HEK293 (cell line): ENCODE results near the gene FOXE3.

Experiments used
- CTCF ChIA-PET: fragments of 350-600 bp; formaldehyde crosslinking; extraction: SDS; loops from one replicate; lab custom pipeline; 2021; ENCODE audit warnings: antibody characterized with exemption; lab: Yijun Ruan, JAX
- POLR2A ChIA-PET: fragments of 300-600 bp; formaldehyde crosslinking; extraction: SDS; loops from one replicate; lab custom pipeline; 2020; ENCODE audit warnings: antibody characterized with exemption, inconsistent platforms; lab: Yijun Ruan, JAX
- H3K27ac ChIP-seq: fragments of 200-500 bp; sonication (Bioruptor generic); 2 replicates; pipeline ENCODE4 v1.5.1; 2014; ENCODE audit warnings: low read depth, low read length, control low read depth, inconsistent platforms; ENCODE audit errors: extremely low read depth
- H3K36me3 ChIP-seq, 2 experiments: fragments of 200-500 bp in 1 of 2; sonication (Bioruptor generic) in 1 of 2; 1 replicate in 1 of 2; 2 replicates in 1 of 2; pipeline ENCODE4 v1.5.1; 2014 to 2017; ENCODE audit warnings: inconsistent platforms in 2 of 2, low read length in 2 of 2; ENCODE audit not compliant: control insufficient read depth in 2 of 2, insufficient read depth in 1 of 2
- H3K4me1 ChIP-seq: fragments of 200-500 bp; sonication (Bioruptor generic); 2 replicates; pipeline ENCODE4 v1.5.1; 2014; ENCODE audit warnings: mild to moderate bottlenecking, low read length, inconsistent platforms; ENCODE audit not compliant: control insufficient read depth, insufficient read depth
- H3K4me3 ChIP-seq: 2 replicates; pipeline ENCODE4 v1.5.1; 2011; ENCODE audit warnings: low read depth, mild to moderate bottlenecking, control low read depth, low read length, moderate library complexity
- H3K9me3 ChIP-seq: fragments of 200-500 bp; sonication (Bioruptor generic); 2 replicates; pipeline ENCODE4 v1.5.1; 2014; ENCODE audit warnings: low read depth, low read length, inconsistent platforms; ENCODE audit not compliant: control insufficient read depth, insufficient read depth
- HOXC10 ChIP-seq: sonication (generic); formaldehyde crosslinking; IDR thresholded peaks from 2 replicates; pipeline ENCODE4 v1.8.1; 2023; ENCODE audit warnings: mild to moderate bottlenecking, missing genetic modification reagents
- OVOL3 ChIP-seq: fragments of 450-650 bp; formaldehyde crosslinking; IDR thresholded peaks from 2 replicates; pipeline ENCODE4 v1.5.1; 2016; ENCODE audit warnings: missing biosample characterization, missing genetic modification characterization
- PRDM2 ChIP-seq: fragments of 450-650 bp; formaldehyde crosslinking; IDR thresholded peaks from 2 replicates; pipeline ENCODE4 v1.5.1; 2016; ENCODE audit warnings: missing biosample characterization, missing genetic modification characterization, borderline replicate concordance
- ZBTB44 ChIP-seq: fragments of 450-650 bp; IDR thresholded peaks from 2 replicates; pipeline ENCODE4 v1.5.1; 2018; ENCODE audit warnings: missing biosample characterization, mild to moderate bottlenecking, missing genetic modification characterization
- ZFP41 ChIP-seq: fragments of 450-650 bp; formaldehyde crosslinking; IDR thresholded peaks from 2 replicates; pipeline ENCODE4 v1.5.1; 2016; ENCODE audit warnings: missing biosample characterization, missing genetic modification characterization, borderline replicate concordance
- ZNF132 ChIP-seq: fragments of 450-650 bp; formaldehyde crosslinking; IDR thresholded peaks from 2 replicates; pipeline ENCODE4 v1.5.1; 2017; ENCODE audit warnings: missing biosample characterization, missing genetic modification characterization, borderline replicate concordance
- ZNF140 ChIP-seq: fragments of 450-650 bp; formaldehyde crosslinking; IDR thresholded peaks from 2 replicates; pipeline ENCODE4 v1.5.1; 2016; ENCODE audit warnings: missing biosample characterization, missing genetic modification characterization
- ZNF221 ChIP-seq: fragments of 450-650 bp; formaldehyde crosslinking; IDR thresholded peaks from 2 replicates; pipeline ENCODE4 v1.5.1; 2017; ENCODE audit warnings: missing biosample characterization, missing genetic modification characterization, borderline replicate concordance
- ZNF24 ChIP-seq: fragments of 450-650 bp; formaldehyde crosslinking; IDR thresholded peaks from 2 replicates; pipeline ENCODE4 v1.5.1; 2016; ENCODE audit warnings: missing biosample characterization, missing genetic modification characterization
- ZNF354C ChIP-seq: fragments of 450-650 bp; formaldehyde crosslinking; IDR thresholded peaks from 2 replicates; pipeline ENCODE4 v1.5.1; 2016; ENCODE audit warnings: missing biosample characterization, missing genetic modification characterization, low read depth, borderline replicate concordance
- ZNF510 ChIP-seq: fragments of 450-650 bp; formaldehyde crosslinking; IDR thresholded peaks from 2 replicates; pipeline ENCODE4 v1.5.1; 2018; ENCODE audit warnings: mild to moderate bottlenecking, missing genetic modification characterization, missing biosample characterization; ENCODE audit not compliant: insufficient replicate concordance
- ZNF548 ChIP-seq: fragments of 450-650 bp; formaldehyde crosslinking; IDR thresholded peaks from 2 replicates; pipeline ENCODE4 v1.5.1; 2016; ENCODE audit warnings: missing biosample characterization, missing genetic modification characterization
- ZNF585B ChIP-seq: fragments of 450-650 bp; formaldehyde crosslinking; IDR thresholded peaks from 2 replicates; pipeline ENCODE4 v1.5.1; 2016; ENCODE audit warnings: missing biosample characterization, missing genetic modification characterization
- ZNF701 ChIP-seq: fragments of 450-650 bp; formaldehyde crosslinking; IDR thresholded peaks from 2 replicates; pipeline ENCODE4 v1.5.1; 2016; ENCODE audit warnings: missing biosample characterization, missing genetic modification characterization
- ZNF747 ChIP-seq: fragments of 450-650 bp; formaldehyde crosslinking; IDR thresholded peaks from 2 replicates; pipeline ENCODE4 v1.5.1; 2016; ENCODE audit warnings: missing biosample characterization, missing genetic modification characterization
- ZNF792 ChIP-seq: fragments of 450-650 bp; formaldehyde crosslinking; IDR thresholded peaks from 2 replicates; pipeline ENCODE4 v1.5.1; 2016; ENCODE audit warnings: missing biosample characterization, missing genetic modification characterization
- ZNF843 ChIP-seq: fragments of 450-650 bp; formaldehyde crosslinking; IDR thresholded peaks from 2 replicates; pipeline ENCODE4 v1.5.1; 2016; ENCODE audit warnings: missing biosample characterization, missing genetic modification characterization
- TF ChIP-seq, protein P1 (sequence below): fragments of 450-650 bp; formaldehyde crosslinking; IDR thresholded peaks from 2 replicates; pipeline ENCODE4 v1.5.1; 2016; ENCODE audit warnings: missing biosample characterization, missing genetic modification characterization
- TF ChIP-seq, protein P2 (sequence below): fragments of 450-650 bp; formaldehyde crosslinking; IDR thresholded peaks from 2 replicates; pipeline ENCODE4 v1.5.1; 2016; ENCODE audit warnings: missing biosample characterization, missing genetic modification characterization

FOXE3 gene

DNA sequence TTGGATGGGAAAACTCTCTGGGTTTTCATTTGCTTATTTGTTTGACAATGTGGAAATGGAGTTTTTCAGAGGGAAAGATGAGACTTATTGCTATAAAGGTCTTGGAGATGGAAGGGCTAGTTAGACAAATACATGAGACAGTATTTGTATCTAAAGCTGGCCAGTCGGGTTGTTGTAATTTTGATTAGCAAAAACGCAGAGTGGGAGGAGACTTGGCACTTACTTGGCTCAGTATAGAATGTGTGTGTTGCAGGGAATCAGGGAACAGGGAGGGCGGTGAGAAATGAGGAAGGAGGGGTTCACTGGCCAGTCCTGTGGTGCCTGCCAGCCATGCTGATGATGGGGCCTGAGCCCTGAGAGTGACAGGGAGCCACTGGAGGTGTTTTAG, 6.0 kb upstream of the FOXE3 start:
- H3K27ac ChIP-seq = no peak overlapping the region
- no peak for TF ChIP-seq ZNF585B (tag by site-specific recombination)
- TF ChIP-seq PRDM2 (tag by site-specific recombination) = no peak
- no peak for TF ChIP-seq ZNF140
- no peak for TF ChIP-seq ZNF792 (tag by site-specific recombination)
- TF ChIP-seq ZNF132 = no peak
- no peak for TF ChIP-seq ZFP41 (tag by site-specific recombination)
- TF ChIP-seq, protein P1, sequence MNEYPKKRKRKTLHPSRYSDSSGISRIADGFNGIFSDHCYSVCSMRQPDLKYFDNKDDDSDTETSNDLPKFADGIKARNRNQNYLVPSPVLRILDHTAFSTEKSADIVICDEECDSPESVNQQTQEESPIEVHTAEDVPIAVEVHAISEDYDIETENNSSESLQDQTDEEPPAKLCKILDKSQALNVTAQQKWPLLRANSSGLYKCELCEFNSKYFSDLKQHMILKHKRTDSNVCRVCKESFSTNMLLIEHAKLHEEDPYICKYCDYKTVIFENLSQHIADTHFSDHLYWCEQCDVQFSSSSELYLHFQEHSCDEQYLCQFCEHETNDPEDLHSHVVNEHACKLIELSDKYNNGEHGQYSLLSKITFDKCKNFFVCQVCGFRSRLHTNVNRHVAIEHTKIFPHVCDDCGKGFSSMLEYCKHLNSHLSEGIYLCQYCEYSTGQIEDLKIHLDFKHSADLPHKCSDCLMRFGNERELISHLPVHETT (tag by site-specific recombination) = no peak
- TF ChIP-seq ZNF747 = no peak
- no peak for TF ChIP-seq ZNF548
- TF ChIP-seq ZBTB44 (tag by site-specific recombination) = no peak
- TF ChIP-seq ZNF354C (tag by site-specific recombination) = no peak
- no peak for TF ChIP-seq ZNF510
- POLR2A ChIA-PET = interaction anchor here (1.8 kb wide), 1 partner anchor 28 kb away, joined by 5 read pairs; the partner anchor contains the start of gene FOXD2
- no peak overlapping the region for H3K4me3 ChIP-seq
- H3K9me3 ChIP-seq = no peaks in the 10 kb centered on the region
- H3K36me3 ChIP-seq = no peaks in the 10 kb centered on the region
- no peaks in the 10 kb centered on the region for H3K4me1 ChIP-seq
- CTCF ChIA-PET = interaction anchor here (0.9 to 1.3 kb wide), 4 partner anchors 12 to 302 kb away, joined by 3 to 4 read pairs (median 3); no protein-coding TSS in a partner anchor

GRCh38 chr1:47411436-47411835, 4.6 kb upstream of the FOXE3 start:
- POLR2A ChIA-PET = no interaction called here
- no peak overlapping the region for H3K4me3 ChIP-seq
- no peaks in the 10 kb centered on the region for H3K4me1 ChIP-seq
- CTCF ChIA-PET = interaction anchor here (0.6 to 2.4 kb wide), 4 partner anchors 22 to 87 kb away, joined by 4 to 8 read pairs (median 4); no protein-coding TSS in a partner anchor
- H3K27ac ChIP-seq = no peak overlapping the region
- TF ChIP-seq OVOL3 (tag by site-specific recombination) (no peak), ZNF24 (tag by site-specific recombination) (no peak), ZNF701 (tag by site-specific recombination) (no peak), HOXC10 (CRISPR knock-in tag) (no peak), ZNF843 (tag by site-specific recombination) (no peak), ZNF221 (tag by site-specific recombination) (no peak)
- TF ChIP-seq, protein P2, sequence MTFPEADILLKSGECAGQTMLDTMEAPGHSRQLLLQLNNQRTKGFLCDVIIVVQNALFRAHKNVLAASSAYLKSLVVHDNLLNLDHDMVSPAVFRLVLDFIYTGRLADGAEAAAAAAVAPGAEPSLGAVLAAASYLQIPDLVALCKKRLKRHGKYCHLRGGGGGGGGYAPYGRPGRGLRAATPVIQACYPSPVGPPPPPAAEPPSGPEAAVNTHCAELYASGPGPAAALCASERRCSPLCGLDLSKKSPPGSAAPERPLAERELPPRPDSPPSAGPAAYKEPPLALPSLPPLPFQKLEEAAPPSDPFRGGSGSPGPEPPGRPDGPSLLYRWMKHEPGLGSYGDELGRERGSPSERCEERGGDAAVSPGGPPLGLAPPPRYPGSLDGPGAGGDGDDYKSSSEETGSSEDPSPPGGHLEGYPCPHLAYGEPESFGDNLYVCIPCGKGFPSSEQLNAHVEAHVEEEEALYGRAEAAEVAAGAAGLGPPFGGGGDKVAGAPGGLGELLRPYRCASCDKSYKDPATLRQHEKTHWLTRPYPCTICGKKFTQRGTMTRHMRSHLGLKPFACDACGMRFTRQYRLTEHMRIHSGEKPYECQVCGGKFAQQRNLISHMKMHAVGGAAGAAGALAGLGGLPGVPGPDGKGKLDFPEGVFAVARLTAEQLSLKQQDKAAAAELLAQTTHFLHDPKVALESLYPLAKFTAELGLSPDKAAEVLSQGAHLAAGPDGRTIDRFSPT = no peak
- H3K36me3 ChIP-seq = no peaks in the 10 kb centered on the region
- H3K9me3 ChIP-seq = no peaks in the 10 kb centered on the region
